ENCODE results near the gene RPS6KA2.

Gene RPS6KA2

GRCh38 chr6:166650047-166650446 is 23.0 kb upstream of the RPS6KA2 start:
- no peak for DNase-seq (ENCODE audit: low read depth)
- H3K4me3 ChIP-seq (ENCODE audit: low read length) = no peak overlapping the region
- no peak for TF ChIP-seq CTCF (conservative IDR thresholded peaks at IDR 0.05; ENCODE audit: low read length)

GRCh38 chr6:166648846-166649245 is 21.8 kb upstream of the RPS6KA2 start:
- no peak for DNase-seq (ENCODE audit: low read depth)
- no peak for TF ChIP-seq CTCF (conservative IDR thresholded peaks at IDR 0.05; ENCODE audit: low read length)
- no peak overlapping the region for H3K4me3 ChIP-seq (ENCODE audit: low read length)

- H3K4me3 ChIP-seq (ENCODE audit: low read length) = no peak overlapping the region
- no peak for TF ChIP-seq CTCF (conservative IDR thresholded peaks at IDR 0.05; ENCODE audit: low read length)
- no peak for DNase-seq (ENCODE audit: low read depth)
Observed at GRCh38 chr6:166647896-166648295, 20.8 kb upstream of the RPS6KA2 start.

- TF ChIP-seq CTCF (conservative IDR thresholded peaks at IDR 0.05; ENCODE audit: low read length) = no peak
- H3K4me3 ChIP-seq (ENCODE audit: low read length) = no peak overlapping the region
- DNase-seq (ENCODE audit: low read depth) = no peak
Observed at GRCh38 chr6:166646716-166647115, 19.7 kb upstream of the RPS6KA2 start.

GRCh38 chr6:166645896-166646295 is 18.8 kb upstream of the RPS6KA2 start:
- no peak for TF ChIP-seq CTCF (conservative IDR thresholded peaks at IDR 0.05; ENCODE audit: low read length)
- DNase-seq (ENCODE audit: low read depth) = no peak
- H3K4me3 ChIP-seq (ENCODE audit: low read length) = no peak overlapping the region

- TF ChIP-seq CTCF (conservative IDR thresholded peaks at IDR 0.05; ENCODE audit: low read length) = no peak
- H3K4me3 ChIP-seq (ENCODE audit: low read length) = no peak overlapping the region
- DNase-seq (ENCODE audit: low read depth) = no peak
Observed at GRCh38 chr6:166644681-166645080, 17.6 kb upstream of the RPS6KA2 start.

GRCh38 chr6:166643891-166644590 is 17.0 kb upstream of the RPS6KA2 start:
- no peak overlapping the region for H3K4me3 ChIP-seq (ENCODE audit: low read length)
- TF ChIP-seq CTCF (conservative IDR thresholded peaks at IDR 0.05; ENCODE audit: low read length) = no peak
- no peak for DNase-seq (ENCODE audit: low read depth)

Measured in AG10803 (cell line).